HG02938 (cell line): ENCODE data around the gene DNAJB9.
A peak's percentile ranks its signal among the peaks of the same experiment; 100 is the strongest.
"Not testable (repeated sequence)": the region's sequence is repeated elsewhere in the genome, so short reads cannot be mapped to it uniquely, and the experiment has no call there.

Experiments
- ATAC-seq: cut with Tn5 transposase; IDR thresholded peaks from one replicate; pipeline ENCODE4 v1.9.1; 2021; ENCODE audit warnings: mild to moderate bottlenecking, moderate library complexity; ENCODE audit not compliant: unreplicated experiment

Gene DNAJB9

GRCh38 chr7:108569381-108570145 is at the start of gene DNAJB9, which contains the start of gene THAP5:
Gene DNAJB9 (plus strand): TSS chr7:108569874. CDS start chr7:108571727, 1,853 bp downstream.
Gene THAP5 (minus strand): TSS chr7:108569706. CDS start chr7:108569569, 137 bp downstream.
- peak; percentile 93 for ATAC-seq

DNA sequence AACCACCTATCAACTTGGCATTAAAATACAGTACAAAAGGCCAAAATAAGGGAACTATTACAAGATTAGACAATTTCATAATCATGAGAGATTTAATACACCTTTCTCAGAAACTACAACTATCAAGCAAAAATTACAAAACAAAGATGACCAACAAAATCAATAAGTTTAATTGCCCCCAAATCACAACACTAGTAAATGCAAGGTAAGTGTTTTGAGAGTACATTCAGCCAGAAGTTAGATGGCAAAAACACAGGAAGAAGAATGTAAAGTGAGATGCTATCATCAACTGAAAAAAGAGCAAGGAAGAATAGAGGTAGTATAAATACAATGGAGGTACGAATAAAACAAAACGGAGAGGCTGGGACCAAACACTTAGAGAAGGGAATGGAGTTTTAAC is 46.9 kb upstream of the DNAJB9 start:
- no peak for ATAC-seq

DNA sequence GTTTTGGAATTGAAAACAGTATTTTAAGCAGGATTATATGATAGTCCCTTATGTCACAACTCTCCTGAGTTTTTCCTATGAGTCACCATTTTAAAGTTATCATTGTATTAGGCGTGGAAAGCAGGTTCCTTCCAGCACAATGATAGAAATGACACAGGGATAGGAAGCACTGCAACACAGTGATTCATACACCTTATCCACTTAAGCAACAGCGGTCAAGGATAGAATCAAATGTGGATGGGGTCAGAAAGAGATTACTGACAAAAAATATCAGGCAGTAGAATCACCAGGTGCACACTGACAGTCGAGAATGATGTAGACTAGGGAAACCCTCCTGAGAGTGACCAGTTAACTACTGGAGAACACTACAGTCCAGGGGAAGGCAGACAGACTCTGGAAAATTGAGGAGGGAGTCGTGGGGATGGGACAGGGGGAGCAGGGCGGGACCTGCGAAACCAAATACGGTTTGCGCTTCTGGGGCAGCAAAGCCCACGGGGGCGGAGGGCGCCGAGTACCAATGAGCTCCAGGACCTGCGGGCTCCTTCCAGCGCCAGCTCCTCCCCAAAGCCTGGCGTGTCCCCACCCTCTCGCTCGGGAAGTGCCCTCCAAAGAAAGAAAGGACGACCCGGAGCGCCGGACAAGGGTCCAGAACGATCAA is 44.2 kb upstream of the DNAJB9 start:
- ATAC-seq: peak; percentile 38

GRCh38 chr7:108525985-108526767 is 43.5 kb upstream of the DNAJB9 start, which contains the start of gene PNPLA8:
Gene PNPLA8 (minus strand): TSS chr7:108526135. CDS start chr7:108515491, 10,644 bp downstream.
- ATAC-seq: peak; percentile 90

GRCh38 chr7:108526768-108527017 is 43.0 kb upstream of the DNAJB9 start:
- ATAC-seq: no peak

GRCh38 chr7:108528183-108528712 is 41.4 kb upstream of the DNAJB9 start:
- no peak for ATAC-seq

DNA sequence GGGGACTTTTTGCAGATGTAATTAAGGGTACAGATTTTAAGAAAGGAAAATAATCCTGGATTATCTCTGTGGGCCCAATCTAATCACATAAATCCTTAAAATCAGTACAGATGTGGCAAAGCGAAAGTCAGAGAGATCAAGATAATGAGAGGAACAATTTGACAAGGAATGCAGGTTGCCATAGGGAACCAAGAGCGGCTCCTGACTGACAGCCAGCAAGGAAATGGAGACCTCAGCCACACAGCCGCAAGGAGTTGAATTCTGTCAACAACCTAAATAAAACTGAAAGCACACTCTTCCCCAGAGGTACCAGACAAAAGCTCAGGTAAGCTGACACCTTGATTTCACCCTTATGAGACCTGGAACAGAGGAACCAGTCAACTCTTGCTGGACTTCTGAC is 40.3 kb upstream of the DNAJB9 start:
- ATAC-seq: no peak

- ATAC-seq: no peak
Measured at GRCh38 chr7:108533712-108534111, 36.0 kb upstream of the DNAJB9 start.

DNA sequence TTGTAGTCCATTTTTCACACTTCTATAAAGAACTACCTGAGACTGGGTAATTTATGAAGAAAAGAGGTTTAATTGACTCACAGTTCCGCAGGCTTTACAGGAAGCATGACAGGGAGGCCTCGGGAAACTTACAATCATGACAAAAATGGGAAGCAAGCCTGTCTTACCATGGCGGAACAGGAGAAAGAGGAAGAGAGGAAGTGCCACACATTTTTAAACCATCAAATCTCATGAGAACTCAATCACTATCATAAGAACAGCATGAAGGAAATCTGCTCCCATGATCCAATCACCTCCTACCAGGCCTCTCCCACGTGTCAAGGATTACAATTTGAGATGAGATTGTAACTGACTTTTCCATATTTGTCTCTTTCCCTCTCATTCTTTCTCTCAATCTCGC is 34.4 kb upstream of the DNAJB9 start:
- no peak for ATAC-seq

- ATAC-seq: no peak
Measured at GRCh38 chr7:108535744-108536143, 33.9 kb upstream of the DNAJB9 start.

DNA sequence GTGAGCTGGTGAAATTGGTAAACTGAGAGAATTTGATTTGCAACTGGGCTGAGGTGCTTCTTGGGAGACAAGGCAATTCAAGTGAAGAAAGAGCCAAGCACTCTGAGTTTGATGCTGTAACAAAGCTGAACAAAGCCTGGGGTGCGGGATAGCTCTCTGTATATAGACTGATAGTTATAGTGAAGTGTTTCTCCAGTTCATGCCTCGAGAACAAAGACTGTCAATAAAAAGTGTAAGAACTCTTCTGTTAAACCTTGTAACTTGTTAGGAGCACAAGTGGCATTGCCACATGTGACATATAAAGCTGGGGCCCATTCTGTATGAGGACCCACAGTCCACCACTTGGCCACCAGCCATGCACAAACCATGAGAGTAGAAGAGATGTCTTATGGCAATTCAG is 32.4 kb upstream of the DNAJB9 start:
- no peak for ATAC-seq

DNA sequence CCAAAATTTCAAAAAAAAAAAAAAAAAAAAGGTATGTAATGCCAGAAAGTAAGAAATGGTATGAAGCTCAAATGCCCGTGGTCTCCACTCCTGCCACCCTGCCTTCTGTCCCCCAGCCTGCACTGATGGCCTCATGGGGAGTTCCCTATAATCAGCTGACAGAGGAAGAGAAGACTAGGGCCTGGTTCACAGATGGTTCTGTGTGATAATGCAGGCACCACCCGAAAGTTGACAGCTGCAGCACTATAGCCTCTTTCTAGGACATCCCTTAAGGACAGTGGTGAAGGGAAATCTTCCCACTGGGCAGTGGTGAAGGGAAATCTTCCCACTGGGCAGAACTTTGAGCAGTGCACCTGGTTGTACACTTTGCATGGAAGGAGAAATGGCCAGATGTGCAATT is 31.4 kb upstream of the DNAJB9 start:
- not testable (repeated sequence) for ATAC-seq

DNA sequence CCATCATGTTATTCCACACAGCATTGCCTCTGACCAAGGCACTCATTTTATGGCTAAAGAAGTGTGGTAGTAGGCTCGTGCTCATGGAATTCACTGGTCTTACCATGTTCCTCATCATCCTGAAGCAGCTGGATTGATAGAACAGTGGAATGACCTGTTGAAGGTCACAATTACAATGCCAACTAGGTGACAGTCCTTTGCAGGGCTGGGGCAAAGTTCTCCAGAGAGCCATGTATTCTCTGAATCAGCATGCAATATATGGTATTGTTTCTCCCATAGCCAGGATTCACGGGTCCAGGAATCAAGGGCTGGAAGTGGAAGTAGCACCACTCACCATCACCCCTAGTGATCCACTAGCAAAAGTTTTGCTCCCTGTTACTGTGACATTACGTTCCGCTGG is 31.0 kb upstream of the DNAJB9 start:
- ATAC-seq: not testable (repeated sequence)

DNA sequence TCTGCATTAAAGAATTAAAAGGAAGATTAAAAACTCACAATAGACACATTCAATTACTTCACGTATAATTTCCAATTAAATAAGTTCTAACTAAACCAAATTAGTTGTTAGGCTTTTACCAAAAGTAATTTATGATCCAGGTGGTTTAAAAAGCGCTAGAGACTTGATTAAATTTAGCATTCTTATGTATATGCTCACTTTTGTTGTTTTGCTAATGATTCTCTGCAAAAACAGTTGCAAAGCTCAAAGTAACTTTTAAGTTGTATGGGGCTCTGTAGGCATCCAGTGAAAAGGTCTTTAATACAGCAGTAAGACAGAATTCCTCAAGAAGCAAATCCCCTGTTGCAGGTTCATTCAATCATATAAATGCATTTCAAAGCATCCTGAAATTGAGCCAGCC is 28.2 kb upstream of the DNAJB9 start:
- ATAC-seq: no peak

DNA sequence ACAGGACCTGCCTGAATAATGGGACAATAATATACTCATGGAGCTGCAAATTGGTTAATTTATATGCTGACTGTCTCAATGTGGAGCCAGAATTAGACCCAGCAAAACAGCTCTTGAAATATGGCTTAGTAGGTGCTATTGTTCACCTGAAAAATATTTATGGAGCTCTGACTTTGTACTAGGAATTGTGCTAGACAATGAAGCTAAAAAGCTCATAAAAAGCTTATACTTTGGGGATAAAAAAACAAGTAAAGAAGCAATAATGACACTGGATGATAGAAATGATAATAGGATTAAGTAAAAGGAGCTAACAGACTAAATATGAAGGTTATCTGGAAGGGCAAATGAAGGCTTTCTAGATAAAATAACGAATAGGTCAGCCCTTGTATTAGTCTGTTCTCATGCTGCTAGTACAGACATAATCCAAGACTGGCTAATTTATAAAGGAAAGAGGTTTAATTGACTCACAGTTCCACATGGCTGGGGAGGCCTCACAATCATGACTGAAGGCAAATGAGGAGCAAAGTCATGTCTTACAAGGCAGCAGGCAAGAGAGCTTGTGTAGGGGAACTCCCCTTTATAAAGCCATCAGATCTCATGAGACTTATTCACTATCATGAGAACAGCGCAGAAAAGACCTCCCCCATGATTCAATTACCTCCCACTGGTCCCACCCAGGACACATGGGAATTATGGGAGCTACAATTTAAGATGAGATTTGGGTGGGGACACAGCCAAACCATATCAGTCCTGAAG is 21.4 kb upstream of the DNAJB9 start:
- ATAC-seq: not testable (repeated sequence)

- ATAC-seq: not testable (repeated sequence)
Measured at GRCh38 chr7:108556665-108557064, 13.0 kb upstream of the DNAJB9 start.

- ATAC-seq: no peak
Measured at GRCh38 chr7:108557191-108557590, 12.5 kb upstream of the DNAJB9 start.

DNA sequence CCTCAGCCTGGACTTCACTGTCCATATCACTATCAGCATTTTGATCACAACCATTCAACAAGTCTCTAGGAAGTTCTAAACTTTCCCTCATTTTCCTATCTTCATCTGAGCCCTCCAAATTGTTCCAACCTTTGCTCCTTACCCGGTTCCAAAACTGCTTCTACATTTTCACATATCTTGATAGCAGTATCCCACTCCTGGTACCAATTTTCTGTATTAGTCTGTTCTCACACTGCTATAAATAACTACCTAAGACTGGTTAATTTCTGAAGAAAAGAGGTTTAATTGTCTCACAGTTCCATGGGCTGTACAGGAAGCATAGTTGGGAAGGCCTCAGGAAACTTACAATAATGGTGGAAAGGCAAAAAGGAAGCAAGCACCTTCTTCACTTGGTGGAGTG is 12.1 kb upstream of the DNAJB9 start:
- ATAC-seq: no peak

- ATAC-seq: no peak
Measured at GRCh38 chr7:108559253-108559652, 10.4 kb upstream of the DNAJB9 start.

- no peak for ATAC-seq
Measured at GRCh38 chr7:108561047-108561619, 8.5 kb upstream of the DNAJB9 start.
